H1 (cell line): ENCODE measurements around the gene STAG1. TPM values are rescaled to one million over a fixed set of nuclear protein-coding genes. Genes with fewer than 3 reads are reported as not detected.

Experiments used
- CTCF ChIA-PET: fragments of 300-600 bp; sonication (Branson Sonifier 250); formaldehyde crosslinking; loops from one replicate; lab custom pipeline; 2021; ENCODE audit not compliant: partially characterized antibody; lab: Charles Lee
- POLR2A ChIA-PET: fragments of 300-600 bp; sonication (Branson Sonifier 250); formaldehyde crosslinking; loops from one replicate; lab custom pipeline; 2021; ENCODE audit warnings: inconsistent platforms; ENCODE audit not compliant: partially characterized antibody; lab: Charles Lee
- DNase-seq, 2 experiments: peaks; one replicate each; pipeline versions ENCODE4 v3.0.0 to v3.0.0-alpha.2; 2010 to 2022; ENCODE audit warnings: low spot score in 2 of 2, low read depth in 1 of 2, mixed read lengths in 1 of 2
- FAIRE-seq: peaks from 2 replicates; lab custom pipeline; 2011; peaks lifted over from hg19 to GRCh38; lab: Jason Lieb, UNC
- H2AFZ ChIP-seq: 2 replicates; pipeline ENCODE4 v1.8.1; 2012; ENCODE audit warnings: low read length, inconsistent platforms
- H2AK5ac ChIP-seq: 2 replicates; pipeline ENCODE4 v1.6.1; 2013; ENCODE audit warnings: low read depth, low read length
- H2BK120ac ChIP-seq: replicated peaks from 2 replicates; pipeline ENCODE3; 2013; ENCODE audit warnings: low read depth, low read length, inconsistent platforms
- H2BK12ac ChIP-seq: 2 replicates; pipeline ENCODE4 v1.6.1; 2013; ENCODE audit warnings: low read depth, low read length
- H2BK15ac ChIP-seq: 2 replicates; pipeline ENCODE4 v1.6.1; 2013; ENCODE audit warnings: low read length
- H2BK20ac ChIP-seq: 2 replicates; pipeline ENCODE4 v1.6.1; 2013; ENCODE audit warnings: low read length
- H2BK5ac ChIP-seq: 2 replicates; pipeline ENCODE4 v1.6.1; 2013; ENCODE audit warnings: low read depth, low read length
- H3K14ac ChIP-seq: 2 replicates; pipeline ENCODE4 v1.6.1; 2013; ENCODE audit warnings: inconsistent platforms; ENCODE audit not compliant: insufficient read length
- H3K18ac ChIP-seq: 2 replicates; pipeline ENCODE4 v1.6.1; 2013; ENCODE audit warnings: low read length; ENCODE audit errors: extremely low read depth
- H3K23ac ChIP-seq: 2 replicates; pipeline ENCODE4 v1.6.1; 2013; ENCODE audit warnings: inconsistent platforms; ENCODE audit not compliant: insufficient read length
- H3K23me2 ChIP-seq: 2 replicates; pipeline ENCODE4 v1.6.1; 2013; ENCODE audit warnings: low read depth, low read length
- H3K27ac ChIP-seq: 2 replicates; pipeline ENCODE4 v1.6.1; 2011; ENCODE audit warnings: low read depth, low read length, inconsistent platforms
- H3K27me3 ChIP-seq, 4 experiments: replicated peaks in 1 of 4; 1 replicate in 1 of 4; 2 replicates in 3 of 4; pipeline versions ENCODE4 v1.6.1 to v1.8.1; 2011 to 2013; ENCODE audit warnings: low read length in 3 of 4, mild to moderate bottlenecking in 3 of 4, inconsistent platforms in 2 of 4, mixed read lengths in 2 of 4, moderate library complexity in 1 of 4; ENCODE audit not compliant: control insufficient read depth in 3 of 4, insufficient read depth in 3 of 4; ENCODE audit errors: extremely low read depth in 1 of 4
- H3K36me3 ChIP-seq, 4 experiments: 2 replicates each; pipeline versions ENCODE4 v1.6.1 to v1.8.1; 2011 to 2013; ENCODE audit warnings: mild to moderate bottlenecking in 4 of 4, low read length in 3 of 4, moderate library complexity in 2 of 4, control low read depth in 1 of 4, inconsistent platforms in 1 of 4; ENCODE audit not compliant: insufficient read depth in 4 of 4, control insufficient read depth in 2 of 4
- H3K4ac ChIP-seq: replicated peaks from 2 replicates; pipeline ENCODE3; 2013; ENCODE audit warnings: low read length, low read depth, mixed read lengths, inconsistent platforms; ENCODE audit not compliant: insufficient read length
- H3K4me1 ChIP-seq, 4 experiments: replicated peaks in 1 of 4; 1 replicate in 1 of 4; 2 replicates in 3 of 4; pipeline versions ENCODE4 v1.6.1 to v1.8.1; 2011 to 2013; ENCODE audit warnings: low read length in 3 of 4, inconsistent platforms in 2 of 4, mixed read lengths in 1 of 4; ENCODE audit not compliant: insufficient read depth in 4 of 4, control insufficient read depth in 3 of 4
- H3K4me2 ChIP-seq, 2 experiments: 2 replicates each; pipeline versions ENCODE4 v1.6.1 to v1.8.1; 2011 to 2013; ENCODE audit warnings: low read depth in 2 of 2, low read length in 2 of 2, control low read depth in 1 of 2, inconsistent platforms in 1 of 2, mild to moderate bottlenecking in 1 of 2; ENCODE audit not compliant: insufficient read depth in 1 of 2
- H3K4me3 ChIP-seq, 4 experiments: fragments of 200-600, 300-600 bp in 1 of 4; sonication (generic), shearing (Covaris generic), sonication (Bioruptor Twin) in 1 of 4; 2 replicates each; pipeline versions ENCODE4 v1.5.1 to v1.8.1; 2011 to 2016; ENCODE audit warnings: low read length in 4 of 4, low read depth in 3 of 4, control low read depth in 2 of 4, inconsistent platforms in 2 of 4, mild to moderate bottlenecking in 2 of 4, mixed read lengths in 1 of 4, moderate library complexity in 1 of 4; ENCODE audit not compliant: insufficient read depth in 2 of 4; ENCODE audit errors: extremely low read depth in 1 of 4
- H3K56ac ChIP-seq: replicated peaks from 2 replicates; pipeline ENCODE3; 2013; ENCODE audit warnings: low read depth, mild to moderate bottlenecking, mixed read lengths, low read length, inconsistent platforms; ENCODE audit not compliant: insufficient read length
- H3K79me1 ChIP-seq: 2 replicates; pipeline ENCODE4 v1.6.1; 2013; ENCODE audit warnings: low read depth, low read length, control low read depth
- H3K79me2 ChIP-seq, 2 experiments: 2 replicates each; pipeline versions ENCODE4 v1.6.1 to v1.8.1; 2012 to 2013; ENCODE audit warnings: low read length in 2 of 2, mild to moderate bottlenecking in 2 of 2, inconsistent platforms in 1 of 2; ENCODE audit not compliant: insufficient read depth in 2 of 2, control insufficient read depth in 1 of 2
- H3K9ac ChIP-seq, 4 experiments: replicated peaks in 1 of 4; 1 replicate in 1 of 4; 2 replicates in 3 of 4; pipeline versions ENCODE4 v1.6.1 to v1.8.1; 2011 to 2013; ENCODE audit warnings: low read depth in 3 of 4, low read length in 3 of 4, control low read depth in 2 of 4, mild to moderate bottlenecking in 2 of 4, moderate library complexity in 2 of 4, inconsistent platforms in 1 of 4; ENCODE audit errors: extremely low read depth in 1 of 4
- H3K9me3 ChIP-seq, 2 experiments: 2 replicates each; pipeline versions ENCODE4 v1.6.1 to v1.8.1; 2012 to 2013; ENCODE audit warnings: mild to moderate bottlenecking in 2 of 2, moderate library complexity in 2 of 2, control low read depth in 1 of 2, inconsistent platforms in 1 of 2, low read depth in 1 of 2, low read length in 1 of 2, mixed read lengths in 1 of 2; ENCODE audit not compliant: insufficient read depth in 2 of 2
- H4K20me1 ChIP-seq, 2 experiments: replicated peaks in 1 of 2; 2 replicates each; pipeline versions ENCODE3 to v1.8.1; 2011 to 2013; ENCODE audit warnings: inconsistent platforms in 2 of 2, low read length in 2 of 2, mild to moderate bottlenecking in 1 of 2; ENCODE audit not compliant: insufficient read depth in 2 of 2, control insufficient read depth in 1 of 2
- H4K5ac ChIP-seq: 2 replicates; pipeline ENCODE4 v1.6.1; 2013; ENCODE audit warnings: low read length, low read depth, mixed read lengths, inconsistent platforms; ENCODE audit not compliant: insufficient read length
- H4K8ac ChIP-seq: 2 replicates; pipeline ENCODE4 v1.8.0; 2013; ENCODE audit warnings: mild to moderate bottlenecking, moderate library complexity, low read length, inconsistent platforms; ENCODE audit not compliant: insufficient read depth; ENCODE audit errors: extremely low read depth
- H4K91ac ChIP-seq: replicated peaks from 2 replicates; pipeline ENCODE3; 2013; ENCODE audit warnings: low read length, mixed read lengths, inconsistent platforms; ENCODE audit not compliant: insufficient read length
- ATF3 ChIP-seq: IDR thresholded peaks from 2 replicates; pipeline ENCODE4 v1.6.1; 2011; ENCODE audit warnings: low read depth, mild to moderate bottlenecking, low read length; ENCODE audit not compliant: insufficient read depth
- WGBS, 2 experiments: shearing (Covaris generic) in 1 of 2; methylation state at CpG; one replicate each; pipeline versions ENCODE4 v1.1.6 to v1.1.7; 2013 to 2015; ENCODE audit warnings: low lambda C conversion rate in 2 of 2, mixed read lengths in 2 of 2, inconsistent platforms in 1 of 2, low coverage in 1 of 2, missing lambda C conversion rate in 1 of 2; ENCODE audit not compliant: insufficient replicate concordance in 2 of 2, insufficient coverage in 1 of 2, insufficient read length in 1 of 2; ENCODE audit errors: extremely low coverage in 1 of 2, missing lambda C conversion rate in 1 of 2; 5-methylcytosine and 5-hydroxymethylcytosine counted together
- polyA plus RNA-seq, 7 experiments: library from polyadenylated mRNA; depleted of rRNA in 3 of 7; stranded (reverse) in 5 of 7; unstranded in 2 of 7; fragments of >200 nt in 5 of 7; fragments of 200-250 nt in 2 of 7; gene quantifications; 1 replicate in 5 of 7; 2 replicates in 1 of 7; 4 replicates in 1 of 7; pipeline versions ENCODE4 v1.2.1 to v1.2.3, GENCODE V29; 2011 to 2013; ENCODE audit warnings: missing spikeins in 2 of 7, mixed read lengths in 2 of 7
- total RNA-seq: library from RNA; stranded (reverse); fragmentation: NEBNext Ultra II Directional; extraction: Animal tissue kit (Norgen Biotek cat#: 25700); gene quantifications from 2 replicates; pipeline ENCODE4 v1.2.1, GENCODE V29; 2021

Gene STAG1
- total and polyA plus RNA-seq, 2 of the 8 experiments (the other 6 are each of a cell fraction or from before 2014, with no cell fraction given), result 4.6 to 23.4 TPM

DNA sequence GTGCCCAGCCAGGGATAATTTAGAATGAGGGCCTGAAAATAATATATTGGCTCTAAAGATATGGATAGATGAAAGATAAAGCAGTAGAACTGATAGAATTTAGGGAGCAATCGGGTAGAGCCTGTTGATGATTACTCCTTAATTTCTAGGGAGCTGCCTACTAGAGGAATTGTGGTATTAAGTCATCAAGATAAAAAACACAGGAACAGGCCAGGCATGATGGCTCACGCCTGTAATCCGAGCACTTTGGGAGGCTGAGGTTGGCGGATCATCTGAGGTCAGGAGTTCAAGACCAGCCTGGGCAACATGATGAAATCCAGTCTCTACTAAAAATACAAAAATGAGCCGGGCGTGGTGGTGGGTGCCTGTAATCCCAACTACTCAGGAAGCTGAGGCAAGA is 371.6 kb downstream of the STAG1 start:
- no peaks in the 10 kb centered on the region for H3K79me1 ChIP-seq
- H2BK120ac ChIP-seq, result no peak overlapping the region
- H3K4ac ChIP-seq, result no peak overlapping the region
- H3K23me2 ChIP-seq, result no peaks in the 10 kb centered on the region
- WGBS, 2 experiments, result 91% methylated on average over 6 of the region's 6 CpGs; no CpG with 5 or more reads in 1 of the 2 experiments
- no peak overlapping the region for H3K4me2 ChIP-seq
- no peaks in the 10 kb centered on the region for H3K79me2 ChIP-seq
- H4K5ac ChIP-seq, result no peak overlapping the region
- no peak overlapping the region for H3K56ac ChIP-seq
- no peak overlapping the region for H2BK5ac ChIP-seq
- POLR2A ChIA-PET, result no interaction called here
- H3K36me3 ChIP-seq, result peaks cover 0 to 4% (median 0%) of the 10 kb centered on the region in 4 experiments; a peak in 1 of 8 replicates
- no peak overlapping the region for H3K9ac ChIP-seq
- H3K14ac ChIP-seq, result no peak overlapping the region
- no peak overlapping the region for H2BK15ac ChIP-seq
- no peak overlapping the region for H4K8ac ChIP-seq
- H3K4me3 ChIP-seq, result no peak overlapping the region
- H3K18ac ChIP-seq, result no peak overlapping the region
- CTCF ChIA-PET, result interaction anchor here (1.8 kb wide), 1 partner anchor 11 kb away, joined by 8 read pairs; no protein-coding TSS in a partner anchor
- TF ChIP-seq ATF3, result no peak
- TF ChIP-seq, all 59 proteins: peak for 0
- no peak for FAIRE-seq
- no peak overlapping the region for H3K27ac ChIP-seq
- H3K9me3 ChIP-seq, result no peaks in the 10 kb centered on the region
- no peaks in the 10 kb centered on the region for H3K27me3 ChIP-seq
- H4K20me1 ChIP-seq, result no peaks in the 10 kb centered on the region
- DNase-seq, result no peak
- no peak overlapping the region for H4K91ac ChIP-seq
- H3K4me1 ChIP-seq, result no peaks in the 10 kb centered on the region
- no peak overlapping the region for H2AK5ac ChIP-seq
- no peak overlapping the region for H2BK20ac ChIP-seq
- H2AFZ ChIP-seq, result no peak overlapping the region
- H3K23ac ChIP-seq, result no peak overlapping the region
- no peak overlapping the region for H2BK12ac ChIP-seq
